Endodermal cell (in vitro differentiated cells): ENCODE results near the gene C10orf95. TPM values are rescaled to one million over a fixed set of nuclear protein-coding genes. Genes with fewer than 3 reads are reported as not detected.
A peak's percentile ranks its signal among the peaks of the same experiment; 100 is the strongest.

Experiments used
- DNase-seq: peaks from one replicate; pipeline ENCODE4 v3.0.0-alpha.2; 2017
- H3K27ac ChIP-seq: 2 replicates; pipeline ENCODE4 v1.5.1; 2013; ENCODE audit warnings: mild to moderate bottlenecking, low read depth, low read length, moderate library complexity
- H3K27me3 ChIP-seq: 2 replicates; pipeline ENCODE4 v1.6.1; 2013; ENCODE audit warnings: mild to moderate bottlenecking, low read length, moderate library complexity; ENCODE audit not compliant: insufficient read depth, control insufficient read depth, poor library complexity, severe bottlenecking
- H3K36me3 ChIP-seq: 2 replicates; pipeline ENCODE4 v1.7.0; 2013; ENCODE audit warnings: mild to moderate bottlenecking, low read length, moderate library complexity; ENCODE audit not compliant: control insufficient read depth, insufficient read depth
- H3K4me1 ChIP-seq: one replicate; pipeline ENCODE4 v1.7.0; 2013; ENCODE audit warnings: low read length; ENCODE audit not compliant: control insufficient read depth, insufficient read depth
- H3K4me3 ChIP-seq: 2 replicates; pipeline ENCODE4 v1.5.1; 2013; ENCODE audit warnings: mild to moderate bottlenecking, low read length, moderate library complexity
- H3K9ac ChIP-seq: 2 replicates; pipeline ENCODE4 v1.6.1; 2013; ENCODE audit warnings: mild to moderate bottlenecking, low read length, moderate library complexity; ENCODE audit not compliant: poor library complexity, severe bottlenecking; ENCODE audit errors: extremely low read depth
- H3K9me3 ChIP-seq: 2 replicates; pipeline ENCODE4 v1.6.1; 2013; ENCODE audit warnings: mild to moderate bottlenecking, low read length, moderate library complexity; ENCODE audit not compliant: control insufficient read depth
- H3K27ac Mint-ChIP-seq: 2 replicates; pipeline ENCODE4 v1.8.0; 2020; ENCODE audit warnings: mixed read lengths
- H3K27me3 Mint-ChIP-seq: 2 replicates; pipeline ENCODE4 v1.8.0; 2021; ENCODE audit warnings: mild to moderate bottlenecking, mixed read lengths; ENCODE audit not compliant: insufficient read depth
- H3K36me3 Mint-ChIP-seq: 2 replicates; pipeline ENCODE4 v1.8.0; 2020; ENCODE audit warnings: low read depth, mixed read lengths
- H3K4me1 Mint-ChIP-seq: 2 replicates; pipeline ENCODE4 v1.8.0; 2020; ENCODE audit warnings: mixed read lengths
- H3K4me3 Mint-ChIP-seq: 2 replicates; pipeline ENCODE4 v1.8.0; 2020; ENCODE audit warnings: mild to moderate bottlenecking, moderate library complexity, mixed read lengths
- H3K9me3 Mint-ChIP-seq: 2 replicates; pipeline ENCODE4 v1.8.0; 2020; ENCODE audit warnings: mild to moderate bottlenecking, mixed read lengths
- CTCF ChIP-seq: fragments of 200-600 bp; sonication (generic); conservative IDR thresholded peaks from 2 replicates; pipeline ENCODE4 v1.5.0; 2021; ENCODE audit warnings: antibody characterized with exemption, mild to moderate bottlenecking
- WGBS, 2 experiments: methylation state at CpG; one replicate each; pipeline versions ENCODE4 v1.1.5 to v1.1.7; 2013; ENCODE audit warnings: missing lambda C conversion rate in 2 of 2, mixed read lengths in 1 of 2; ENCODE audit not compliant: insufficient coverage in 1 of 2, insufficient read length in 1 of 2; 5-methylcytosine and 5-hydroxymethylcytosine counted together
- total RNA-seq, 2 donors: library from RNA; stranded (reverse); fragmentation: NEBNext Ultra II Directional in 1 of 2; extraction: Animal tissue kit (Norgen Biotek cat#: 25700) in 1 of 2; gene quantifications; 2 replicates in 1 of 2; 3 replicates in 1 of 2; pipeline ENCODE4 v1.2.1, GENCODE V29; 2021

C10orf95 gene
- total RNA-seq, 2 donors from 2014 or later = 0.35 to 0.93 TPM

GRCh38 chr10:102402512-102402896 is 48.8 kb downstream of the C10orf95 start:
- H3K27me3 Mint-ChIP-seq = peaks cover 25% of the 10 kb centered on the region
- H3K27ac Mint-ChIP-seq = no peak overlapping the region
- H3K9me3 Mint-ChIP-seq = no peaks in the 10 kb centered on the region
- Histone ChIP-seq H3K27ac (no peak overlapping the region), H3K36me3 (peaks cover 24% of the 10 kb centered on the region), H3K4me1 (no peaks in the 10 kb centered on the region), H3K9me3 (no peaks in the 10 kb centered on the region), H3K9ac (no peak overlapping the region), H3K27me3 (peaks cover 9% of the 10 kb centered on the region), H3K4me3 (no peak overlapping the region)
- peaks cover 23% of the 10 kb centered on the region for H3K36me3 Mint-ChIP-seq
- no peak for TF ChIP-seq CTCF
- H3K4me1 Mint-ChIP-seq = no peaks in the 10 kb centered on the region
- 90% methylated on average over 5 of the region's 5 CpGs; no CpG with 5 or more reads in 1 of the 2 experiments for WGBS, 2 experiments
- no peak for DNase-seq
- no peak overlapping the region for H3K4me3 Mint-ChIP-seq

- Mint-ChIP-seq H3K36me3 (peaks cover 23% of the 10 kb centered on the region), H3K9me3 (no peaks in the 10 kb centered on the region), H3K4me1 (no peaks in the 10 kb centered on the region), H3K27me3 (peaks cover 19% of the 10 kb centered on the region), H3K4me3 (no peak overlapping the region), H3K27ac (no peak overlapping the region)
- Histone ChIP-seq H3K9me3 (no peaks in the 10 kb centered on the region), H3K36me3 (peaks cover 25% of the 10 kb centered on the region), H3K4me3 (no peak overlapping the region), H3K27me3 (peaks cover 4% of the 10 kb centered on the region), H3K9ac (no peak overlapping the region), H3K27ac (no peak overlapping the region), H3K4me1 (no peaks in the 10 kb centered on the region)
- no peak for TF ChIP-seq CTCF
- DNase-seq = peak; percentile 72
- WGBS, 2 experiments = 86 to 97% methylated on average over 5 to 17 of the region's 18 CpGs
Measured at GRCh38 chr10:102401735-102402511, 49.4 kb downstream of the C10orf95 start.

GRCh38 chr10:102401342-102401654 is 50.0 kb downstream of the C10orf95 start:
- 90% methylated on average over 5 to 8 of the region's 8 CpGs for WGBS, 2 experiments
- Mint-ChIP-seq H3K9me3 (no peaks in the 10 kb centered on the region), H3K27me3 (peaks cover 13% of the 10 kb centered on the region), H3K36me3 (peaks cover 23% of the 10 kb centered on the region), H3K4me1 (peaks cover 4% of the 10 kb centered on the region), H3K4me3 (no peak overlapping the region), H3K27ac (no peak overlapping the region)
- no peak for DNase-seq
- H3K9ac ChIP-seq = no peak overlapping the region
- no peak overlapping the region for H3K4me3 ChIP-seq
- H3K27me3 ChIP-seq = no peaks in the 10 kb centered on the region
- no peak overlapping the region for H3K27ac ChIP-seq
- H3K9me3 ChIP-seq = no peaks in the 10 kb centered on the region
- no peak for TF ChIP-seq CTCF
- peaks cover 3% of the 10 kb centered on the region for H3K4me1 ChIP-seq
- H3K36me3 ChIP-seq = peaks cover 25% of the 10 kb centered on the region
